Measurements from ENCODE around the gene LDLRAD3. TPM values are rescaled to one million over a fixed set of nuclear protein-coding genes. Genes with fewer than 3 reads are reported as not detected.

The LDLRAD3 gene
- total RNA-seq, 1 experiment from 2014 or later, result 15.3 TPM

GRCh38 chr11:35934271-35934670 lies 9.6 kb upstream of the LDLRAD3 start:
- TF ChIP-seq CTCF (conservative IDR thresholded peaks at IDR 0.05; ENCODE audit: low read depth, low read length) (no peak), EZH2 (IDR thresholded peaks at IDR 0.05; ENCODE audit: low read length, unreplicated experiment) (no peak), EZH2phosphoT487 (IDR thresholded peaks at IDR 0.05; ENCODE audit: borderline replicate concordance, low read length) (no peak)
- Histone ChIP-seq H3K9me3 (ENCODE audit: low read length) (no peaks in the 10 kb centered on the region; the same call in 1 of the 2 replicates), H3K9ac (ENCODE audit: low read length) (no peak overlapping the region), H3K27me3 (ENCODE audit: low read length) (no peaks in the 10 kb centered on the region), H2AFZ (ENCODE audit: low read length) (no peak overlapping the region), H3K36me3 (ENCODE audit: low read depth, low read length) (no peaks in the 10 kb centered on the region), H3K27ac (ENCODE audit: low read length) (no peak overlapping the region), H3K79me2 (ENCODE audit: low read length) (no peaks in the 10 kb centered on the region), H3K4me2 (ENCODE audit: low read length) (no peak overlapping the region), H3K9me2 (replicated peaks; ENCODE audit: low read length) (no peaks in the 10 kb centered on the region), H3K4me1 (ENCODE audit: insufficient read depth, low read length) (peaks cover 10% of the 10 kb centered on the region), H4K20me1 (ENCODE audit: low read length) (no peaks in the 10 kb centered on the region), H3F3A (ENCODE audit: low read length, unreplicated experiment) (no peaks in the 10 kb centered on the region), H3K4me3 (ENCODE audit: low read length) (no peak overlapping the region)
- DNase-seq (no peak), ATAC-seq (no peak)
- intact Hi-C loops (cut with micrococcal nuclease), result no loop called here
- no TSS peak for BruUV-seq (replicated peaks)
- ChIA-PET CTCF (no interaction called here), POLR2A (ENCODE audit: unreplicated experiment) (no interaction called here)

- Histone ChIP-seq H3K9ac (ENCODE audit: low read length) (no peak overlapping the region), H2AFZ (ENCODE audit: low read length) (no peak overlapping the region), H3F3A (ENCODE audit: low read length, unreplicated experiment) (no peaks in the 10 kb centered on the region), H3K79me2 (ENCODE audit: low read length) (no peaks in the 10 kb centered on the region), H3K9me3 (ENCODE audit: low read length) (no peaks in the 10 kb centered on the region; the same call in 1 of the 2 replicates), H4K20me1 (ENCODE audit: low read length) (no peaks in the 10 kb centered on the region), H3K4me2 (ENCODE audit: low read length) (no peak overlapping the region), H3K9me2 (replicated peaks; ENCODE audit: low read length) (no peaks in the 10 kb centered on the region), H3K36me3 (ENCODE audit: low read depth, low read length) (no peaks in the 10 kb centered on the region), H3K27me3 (ENCODE audit: low read length) (no peaks in the 10 kb centered on the region), H3K4me3 (ENCODE audit: low read length) (no peak overlapping the region), H3K4me1 (ENCODE audit: insufficient read depth, low read length) (peaks cover 10% of the 10 kb centered on the region), H3K27ac (ENCODE audit: low read length) (no peak overlapping the region)
- CTCF ChIA-PET, result no interaction called here
- no peak for DNase-seq
- POLR2A ChIA-PET (ENCODE audit: unreplicated experiment), result no interaction called here
- ATAC-seq, result no peak
- no peak for TF ChIP-seq EZH2phosphoT487 (IDR thresholded peaks at IDR 0.05; ENCODE audit: borderline replicate concordance, low read length)
- no peak for TF ChIP-seq CTCF (conservative IDR thresholded peaks at IDR 0.05; ENCODE audit: low read depth, low read length)
- no peak for TF ChIP-seq EZH2 (IDR thresholded peaks at IDR 0.05; ENCODE audit: low read length, unreplicated experiment)
- intact Hi-C loops (cut with micrococcal nuclease), result no loop called here
- no TSS peak for BruUV-seq (replicated peaks)
These were observed 8.9 kb upstream of the LDLRAD3 start for GRCh38 chr11:35934981-35935380.

GRCh38 chr11:35935390-35935789 lies 8.5 kb upstream of the LDLRAD3 start:
- H3K4me2 ChIP-seq (ENCODE audit: low read length), result no peak overlapping the region
- H3K79me2 ChIP-seq (ENCODE audit: low read length), result no peaks in the 10 kb centered on the region
- H3K9me2 ChIP-seq (replicated peaks; ENCODE audit: low read length), result no peaks in the 10 kb centered on the region
- CTCF ChIA-PET, result no interaction called here
- ATAC-seq (no peak), DNase-seq (no peak)
- H3K27ac ChIP-seq (ENCODE audit: low read length), result no peak overlapping the region
- POLR2A ChIA-PET (ENCODE audit: unreplicated experiment), result no interaction called here
- no peak overlapping the region for H3K9ac ChIP-seq (ENCODE audit: low read length)
- no peak overlapping the region for H2AFZ ChIP-seq (ENCODE audit: low read length)
- H3K9me3 ChIP-seq (ENCODE audit: low read length), result no peaks in the 10 kb centered on the region; the same call in 1 of the 2 replicates
- no peaks in the 10 kb centered on the region for H3F3A ChIP-seq (ENCODE audit: low read length, unreplicated experiment)
- no peak for TF ChIP-seq EZH2phosphoT487 (IDR thresholded peaks at IDR 0.05; ENCODE audit: borderline replicate concordance, low read length)
- no peak for TF ChIP-seq EZH2 (IDR thresholded peaks at IDR 0.05; ENCODE audit: low read length, unreplicated experiment)
- TF ChIP-seq CTCF (conservative IDR thresholded peaks at IDR 0.05; ENCODE audit: low read depth, low read length), result no peak
- no peaks in the 10 kb centered on the region for H4K20me1 ChIP-seq (ENCODE audit: low read length)
- intact Hi-C loops (cut with micrococcal nuclease), result no loop called here
- no peaks in the 10 kb centered on the region for H3K36me3 ChIP-seq (ENCODE audit: low read depth, low read length)
- no peak overlapping the region for H3K4me3 ChIP-seq (ENCODE audit: low read length)
- no TSS peak for BruUV-seq (replicated peaks)
- H3K27me3 ChIP-seq (ENCODE audit: low read length), result no peaks in the 10 kb centered on the region
- peaks cover 10% of the 10 kb centered on the region for H3K4me1 ChIP-seq (ENCODE audit: insufficient read depth, low read length)

Data from PC-3 (cell line).